HEK293 (cell line): Measurements from ENCODE around the gene APELA.
"Not testable (repeated sequence)": the region's sequence is repeated elsewhere in the genome, so short reads cannot be mapped to it uniquely, and the experiment has no call there.

Experiments used
- ATF2 ChIP-seq: fragments of 450-650 bp; formaldehyde crosslinking; IDR thresholded peaks from 2 replicates; pipeline ENCODE4 v1.5.1; 2016; ENCODE audit warnings: missing biosample characterization, missing genetic modification characterization, low read depth
- ELK4 ChIP-seq: IDR thresholded peaks from 2 replicates; pipeline ENCODE4 v1.6.1; 2011; ENCODE audit warnings: mild to moderate bottlenecking, low read depth, low read length, borderline replicate concordance
- ZEB2 ChIP-seq: fragments of 450-650 bp; formaldehyde crosslinking; IDR thresholded peaks from 2 replicates; pipeline ENCODE4 v1.5.1; 2016; ENCODE audit warnings: missing biosample characterization, missing genetic modification characterization
- ZFP69B ChIP-seq: fragments of 450-650 bp; formaldehyde crosslinking; IDR thresholded peaks from 2 replicates; pipeline ENCODE4 v1.5.1; 2016; ENCODE audit warnings: missing biosample characterization, missing genetic modification characterization
- ZNF175 ChIP-seq: fragments of 450-650 bp; formaldehyde crosslinking; IDR thresholded peaks from 2 replicates; pipeline ENCODE4 v1.5.1; 2016; ENCODE audit warnings: missing biosample characterization, missing genetic modification characterization
- ZNF24 ChIP-seq: fragments of 450-650 bp; formaldehyde crosslinking; IDR thresholded peaks from 2 replicates; pipeline ENCODE4 v1.5.1; 2016; ENCODE audit warnings: missing biosample characterization, missing genetic modification characterization
- ZNF596 ChIP-seq: fragments of 450-650 bp; IDR thresholded peaks from 2 replicates; pipeline ENCODE4 v1.5.0; 2018; ENCODE audit warnings: missing biosample characterization, mild to moderate bottlenecking, missing genetic modification characterization, moderate library complexity
- ZNF76 ChIP-seq: fragments of 450-650 bp; formaldehyde crosslinking; IDR thresholded peaks from 2 replicates; pipeline ENCODE4; 2016; ENCODE audit warnings: low read depth, missing biosample characterization, missing genetic modification characterization, borderline replicate concordance
- ZSCAN30 ChIP-seq: fragments of 450-650 bp; IDR thresholded peaks from 2 replicates; pipeline ENCODE4 v1.5.1; 2018; ENCODE audit warnings: missing biosample characterization, mild to moderate bottlenecking, missing genetic modification characterization, moderate library complexity
- TF ChIP-seq, protein P1 (sequence below): fragments of 450-650 bp; formaldehyde crosslinking; IDR thresholded peaks from 2 replicates; pipeline ENCODE4 v1.5.1; 2016; ENCODE audit warnings: missing biosample characterization, missing genetic modification characterization

GRCh38 chr4:164927101-164927500, 50.1 kb downstream of the APELA start:
- not testable (repeated sequence) for TF ChIP-seq ZEB2 (tag by site-specific recombination); ZNF76; ZNF596 (tag by site-specific recombination); ZFP69B (tag by site-specific recombination); ZNF24 (tag by site-specific recombination); ZNF175 (tag by site-specific recombination); ELK4; ZSCAN30 (tag by site-specific recombination); ATF2 (tag by site-specific recombination)
- TF ChIP-seq, protein P1, sequence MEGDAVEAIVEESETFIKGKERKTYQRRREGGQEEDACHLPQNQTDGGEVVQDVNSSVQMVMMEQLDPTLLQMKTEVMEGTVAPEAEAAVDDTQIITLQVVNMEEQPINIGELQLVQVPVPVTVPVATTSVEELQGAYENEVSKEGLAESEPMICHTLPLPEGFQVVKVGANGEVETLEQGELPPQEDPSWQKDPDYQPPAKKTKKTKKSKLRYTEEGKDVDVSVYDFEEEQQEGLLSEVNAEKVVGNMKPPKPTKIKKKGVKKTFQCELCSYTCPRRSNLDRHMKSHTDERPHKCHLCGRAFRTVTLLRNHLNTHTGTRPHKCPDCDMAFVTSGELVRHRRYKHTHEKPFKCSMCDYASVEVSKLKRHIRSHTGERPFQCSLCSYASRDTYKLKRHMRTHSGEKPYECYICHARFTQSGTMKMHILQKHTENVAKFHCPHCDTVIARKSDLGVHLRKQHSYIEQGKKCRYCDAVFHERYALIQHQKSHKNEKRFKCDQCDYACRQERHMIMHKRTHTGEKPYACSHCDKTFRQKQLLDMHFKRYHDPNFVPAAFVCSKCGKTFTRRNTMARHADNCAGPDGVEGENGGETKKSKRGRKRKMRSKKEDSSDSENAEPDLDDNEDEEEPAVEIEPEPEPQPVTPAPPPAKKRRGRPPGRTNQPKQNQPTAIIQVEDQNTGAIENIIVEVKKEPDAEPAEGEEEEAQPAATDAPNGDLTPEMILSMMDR (tag by site-specific recombination) = not testable (repeated sequence)
